Muscle layer of colon (tissue), 2 donors: ENCODE measurements around the gene BCL7C.

ENCODE experiments used
- H3K27ac ChIP-seq: one replicate; pipeline ENCODE4 v1.7.0; 2013; ENCODE audit warnings: low read depth, mild to moderate bottlenecking, low read length, moderate library complexity
- H3K27me3 ChIP-seq, 2 donors: one replicate each; pipeline ENCODE4 v1.7.0; 2013; ENCODE audit warnings: low read length in 2 of 2, mild to moderate bottlenecking in 2 of 2; ENCODE audit not compliant: insufficient read depth in 2 of 2, control insufficient read depth in 1 of 2
- H3K36me3 ChIP-seq: one replicate; pipeline ENCODE4 v1.7.0; 2013; ENCODE audit warnings: mild to moderate bottlenecking, low read length; ENCODE audit not compliant: insufficient read depth
- H3K4me1 ChIP-seq: one replicate; pipeline ENCODE4 v1.7.0; 2013; ENCODE audit warnings: mild to moderate bottlenecking, low read length; ENCODE audit not compliant: insufficient read depth
- H3K4me3 ChIP-seq, 2 donors: one replicate each; pipeline ENCODE4 v1.7.0; 2013; ENCODE audit warnings: low read length in 2 of 2, low read depth in 1 of 2, mild to moderate bottlenecking in 1 of 2, moderate library complexity in 1 of 2
- H3K9ac ChIP-seq: one replicate; pipeline ENCODE4 v1.7.0; 2013; ENCODE audit warnings: low read length
- H3K9me3 ChIP-seq: one replicate; pipeline ENCODE4 v1.7.0; 2013; ENCODE audit warnings: mild to moderate bottlenecking, low read length
- donor health status: abdominal sarcoma.
- donor health status: Adenocarcinoma of cecum.

Gene BCL7C

DNA sequence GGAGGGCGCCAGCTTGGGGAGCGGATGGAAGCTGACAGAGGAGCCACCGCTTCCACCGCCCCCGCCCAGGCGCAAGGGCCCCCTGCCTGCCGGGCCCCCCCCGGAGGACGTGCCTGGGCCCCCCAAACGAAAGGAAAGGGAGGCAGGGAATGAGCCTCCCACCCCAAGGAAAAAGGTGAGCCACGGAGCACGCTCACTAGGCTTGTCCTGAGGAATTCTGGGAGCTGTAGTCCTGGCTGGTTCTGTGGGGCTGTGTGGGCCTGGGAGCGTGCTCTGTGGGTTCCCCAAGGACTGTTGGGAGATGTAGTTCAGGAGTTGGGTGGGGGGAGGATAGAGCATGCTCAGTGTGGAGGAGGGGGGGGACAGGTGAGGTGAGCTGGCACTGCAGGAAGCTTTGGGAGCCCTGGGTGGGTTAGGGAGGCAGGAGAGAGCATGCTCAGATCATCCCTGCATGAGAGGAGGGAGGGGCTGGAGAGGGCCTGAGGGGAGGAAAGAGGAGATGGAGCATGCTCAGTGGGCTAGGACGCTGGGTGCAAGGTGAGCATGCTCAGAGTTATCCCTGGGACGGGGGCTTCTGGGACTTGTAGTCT is 34.0 kb upstream of the BCL7C start:
- Histone ChIP-seq H3K27ac (no peak overlapping the region), H3K36me3 (peaks cover 10% of the 10 kb centered on the region), H3K27me3 (no peaks in the 10 kb centered on the region)

DNA sequence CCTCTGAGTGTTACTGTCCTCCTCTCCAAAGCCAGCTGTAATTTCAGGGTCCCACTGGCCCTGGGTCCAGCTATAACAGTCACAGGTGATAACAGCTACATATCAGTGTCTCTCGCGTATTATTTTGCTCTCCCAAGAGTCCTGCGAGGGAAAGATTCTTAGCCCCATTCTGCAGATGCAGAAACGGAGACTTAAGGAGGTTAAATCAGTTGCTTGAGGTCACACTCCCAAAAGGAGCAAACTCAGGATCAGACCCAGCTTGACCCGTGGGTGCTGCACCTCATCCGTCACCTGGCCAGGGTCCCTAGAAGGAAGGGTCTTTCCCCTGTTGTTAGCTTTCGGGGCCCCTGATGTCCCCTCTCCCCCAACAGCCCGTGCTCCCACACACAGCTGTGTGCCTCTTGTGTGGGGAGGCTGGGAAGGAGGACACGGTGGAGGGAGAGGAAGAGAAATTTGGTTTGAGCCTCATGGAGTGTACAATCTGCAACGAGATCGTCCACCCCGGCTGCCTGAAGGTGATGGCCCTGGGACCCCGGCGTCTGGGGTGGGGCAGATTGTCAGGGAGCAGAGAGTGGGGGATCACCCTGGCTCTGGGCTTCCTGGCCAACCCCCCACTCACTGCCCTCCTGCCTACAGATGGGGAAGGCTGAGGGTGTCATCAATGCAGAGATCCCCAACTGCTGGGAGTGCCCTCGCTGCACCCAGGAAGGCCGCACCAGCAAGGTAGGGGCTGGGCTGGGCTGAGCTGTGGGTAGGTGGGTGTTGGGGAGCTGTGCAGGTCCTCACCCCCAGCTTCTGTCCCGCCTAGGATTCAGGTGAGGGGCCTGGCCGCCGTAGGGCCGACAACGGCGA is 33.3 kb upstream of the BCL7C start:
- no peak overlapping the region for H3K9ac ChIP-seq
- peaks cover 10% of the 10 kb centered on the region for H3K36me3 ChIP-seq
- no peaks in the 10 kb centered on the region for H3K27me3 ChIP-seq
- peak overlapping the region in 1 of 2 donors; percentile 7 for H3K4me3 ChIP-seq
- H3K27ac ChIP-seq, result no peak overlapping the region
- peaks cover 9% of the 10 kb centered on the region for H3K4me1 ChIP-seq
- H3K9me3 ChIP-seq, result no peaks in the 10 kb centered on the region

More for the DNA sequence above, 34.0 kb upstream of the BCL7C start:
- Histone ChIP-seq H3K4me1 (peaks cover 9% of the 10 kb centered on the region), H3K9me3 (no peaks in the 10 kb centered on the region), H3K9ac (no peak overlapping the region), H3K4me3 (peak overlapping the region in 1 of 2 donors; percentile 7)

DNA sequence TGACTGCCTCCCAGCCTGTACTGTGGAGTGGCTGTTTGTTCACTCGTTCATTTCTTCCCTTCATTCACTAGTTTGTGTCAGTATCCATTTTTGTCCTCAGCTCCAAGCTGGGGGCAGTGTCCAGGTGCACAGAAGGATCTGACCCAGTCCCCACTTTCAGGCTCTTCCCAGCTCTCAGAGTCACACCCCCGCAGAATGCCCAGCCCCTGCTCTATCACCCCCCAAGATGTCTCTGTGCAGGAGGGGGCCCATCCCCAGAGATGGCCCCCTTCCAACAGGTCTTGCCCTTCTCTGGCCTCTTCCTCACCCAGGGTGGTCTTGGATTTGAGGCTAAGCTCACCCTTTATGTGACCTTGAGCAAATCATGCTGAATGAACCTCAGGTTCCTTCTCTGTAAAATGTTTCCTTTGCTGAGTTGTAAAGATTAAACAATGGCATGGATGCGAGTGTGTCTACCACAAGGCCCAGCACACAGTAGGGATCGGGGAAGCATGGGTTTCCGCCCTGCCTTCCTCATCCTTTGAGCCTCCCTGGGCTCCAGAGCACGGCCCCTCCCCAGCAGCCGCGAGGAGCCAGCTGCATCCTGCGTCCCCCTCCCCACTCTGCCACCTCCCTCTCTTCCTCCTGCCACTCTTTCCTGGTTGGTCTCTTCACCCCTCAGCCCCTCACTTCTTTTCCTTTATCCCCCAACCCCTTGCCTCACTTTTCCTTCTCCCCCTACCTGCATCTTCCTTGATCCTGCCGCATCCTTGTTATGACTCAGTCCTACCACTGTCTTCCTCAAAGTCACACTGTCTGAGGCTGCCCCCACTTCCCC is 32.3 kb upstream of the BCL7C start:
- no peak overlapping the region for H3K27ac ChIP-seq

DNA sequence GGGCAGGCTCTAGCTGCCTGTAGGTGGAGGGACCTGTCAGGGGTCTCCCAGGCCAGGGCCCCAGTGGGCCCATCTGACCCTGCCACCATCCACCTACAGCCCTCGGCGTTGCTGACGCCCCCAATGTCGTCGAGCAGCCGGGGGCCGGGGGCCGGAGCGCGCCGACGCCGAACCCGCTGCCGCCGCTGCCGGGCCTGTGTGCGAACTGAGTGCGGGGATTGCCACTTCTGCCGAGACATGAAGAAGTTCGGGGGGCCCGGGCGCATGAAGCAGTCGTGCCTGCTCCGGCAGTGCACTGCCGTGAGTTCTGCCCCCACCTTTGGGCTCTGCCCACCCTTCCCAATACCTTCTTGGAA is 31.7 kb upstream of the BCL7C start:
- Histone ChIP-seq H3K4me3 (no peak overlapping the region), H3K27me3 (no peaks in the 10 kb centered on the region), H3K27ac (no peak overlapping the region), H3K9me3 (no peaks in the 10 kb centered on the region), H3K9ac (no peak overlapping the region), H3K4me1 (peaks cover 21% of the 10 kb centered on the region), H3K36me3 (peaks cover 2% of the 10 kb centered on the region)

More for the DNA sequence above, 32.3 kb upstream of the BCL7C start:
- H3K27me3 ChIP-seq, result no peaks in the 10 kb centered on the region
- H3K36me3 ChIP-seq, result peaks cover 8% of the 10 kb centered on the region
- peaks cover 16% of the 10 kb centered on the region for H3K4me1 ChIP-seq
- H3K4me3 ChIP-seq, result no peak overlapping the region
- H3K9ac ChIP-seq, result no peak overlapping the region
- H3K9me3 ChIP-seq, result no peaks in the 10 kb centered on the region

DNA sequence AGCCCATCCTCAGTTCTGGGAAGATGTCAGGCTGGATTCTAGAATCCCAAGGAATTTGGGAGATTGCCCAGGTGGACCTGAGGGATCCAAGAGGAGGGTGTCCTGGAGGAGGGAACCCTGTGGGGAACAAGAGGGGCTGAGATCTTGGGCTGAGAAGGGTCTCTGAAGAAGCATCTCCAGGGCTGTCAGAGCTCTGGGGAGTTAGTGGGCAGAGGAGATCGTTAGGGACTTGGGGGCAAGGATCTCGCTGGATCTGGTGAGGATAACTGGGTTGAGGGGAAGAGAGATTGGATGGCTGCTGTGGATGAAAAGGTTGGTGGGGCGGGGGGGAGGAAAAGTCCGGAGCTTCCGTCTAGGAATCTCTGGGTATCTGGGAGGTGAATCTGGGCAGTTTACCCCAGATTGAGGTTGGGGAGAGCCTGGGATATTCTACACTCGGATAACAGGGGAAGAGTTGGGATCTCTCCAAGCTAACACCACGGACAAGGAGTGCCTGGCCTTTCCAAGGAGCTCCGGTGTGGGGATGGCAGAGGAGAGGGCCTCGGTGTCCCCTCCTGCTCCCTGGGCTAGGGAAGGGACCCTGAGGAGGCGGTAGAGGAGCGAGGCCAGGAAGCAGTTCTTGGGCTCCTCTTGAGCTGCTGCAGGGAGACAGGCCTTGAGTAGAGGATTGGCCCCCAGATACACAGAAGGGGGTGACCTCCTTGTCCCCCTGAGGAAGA is 31.2 kb upstream of the BCL7C start:
- H3K9me3 ChIP-seq, result no peaks in the 10 kb centered on the region
- H3K36me3 ChIP-seq, result no peaks in the 10 kb centered on the region
- no peaks in the 10 kb centered on the region for H3K27me3 ChIP-seq
- peaks cover 21% of the 10 kb centered on the region for H3K4me1 ChIP-seq
- H3K9ac ChIP-seq, result no peak overlapping the region
- H3K27ac ChIP-seq, result peak overlapping the region; percentile 77
- H3K4me3 ChIP-seq, result peak overlapping the region; percentile 43 to 77

DNA sequence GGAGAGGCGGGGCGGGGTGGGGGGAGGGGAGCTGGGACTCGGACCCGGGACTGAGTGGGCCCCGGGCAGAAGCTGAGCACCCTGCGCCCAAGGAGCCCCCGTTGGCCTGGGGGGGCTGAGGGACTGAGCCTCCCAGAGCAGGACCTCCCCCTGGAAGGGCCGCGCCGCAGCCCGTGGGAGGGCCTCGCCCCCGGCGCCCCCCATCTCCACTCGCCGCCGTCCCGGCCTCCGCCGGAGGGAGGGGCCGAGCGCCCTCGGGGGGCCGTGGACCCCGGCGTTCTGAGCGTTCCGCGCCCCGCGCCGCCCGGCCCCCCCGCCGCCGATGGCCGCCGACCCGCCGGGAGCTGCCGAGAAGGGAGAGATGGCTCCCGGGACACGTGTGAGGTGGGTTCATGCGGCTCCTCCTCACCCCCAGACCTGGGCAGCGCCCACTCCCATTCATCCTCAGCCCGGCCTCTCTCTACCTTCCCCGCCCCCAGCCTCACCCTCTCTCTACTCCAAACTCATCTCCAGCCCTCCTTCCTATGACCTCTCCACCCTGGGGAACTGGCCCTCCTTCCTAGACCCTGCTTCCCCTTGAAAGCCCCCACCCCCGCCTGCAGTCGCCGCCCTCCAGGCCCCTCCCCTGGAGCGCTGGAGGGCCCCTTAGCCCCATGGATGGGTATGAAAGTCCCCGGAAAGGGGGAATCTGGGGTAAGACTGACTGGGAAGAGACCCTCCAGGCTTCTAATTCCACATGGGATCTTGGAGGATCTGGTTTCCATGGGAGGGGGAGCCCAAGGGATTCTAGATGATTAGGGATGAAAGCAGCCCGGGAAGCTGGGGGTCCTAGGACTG is 30.4 kb upstream of the BCL7C start:
- Histone ChIP-seq H3K4me1 (peaks cover 21% of the 10 kb centered on the region), H3K9ac (no peak overlapping the region), H3K27ac (peak overlapping the region; percentile 77)

DNA sequence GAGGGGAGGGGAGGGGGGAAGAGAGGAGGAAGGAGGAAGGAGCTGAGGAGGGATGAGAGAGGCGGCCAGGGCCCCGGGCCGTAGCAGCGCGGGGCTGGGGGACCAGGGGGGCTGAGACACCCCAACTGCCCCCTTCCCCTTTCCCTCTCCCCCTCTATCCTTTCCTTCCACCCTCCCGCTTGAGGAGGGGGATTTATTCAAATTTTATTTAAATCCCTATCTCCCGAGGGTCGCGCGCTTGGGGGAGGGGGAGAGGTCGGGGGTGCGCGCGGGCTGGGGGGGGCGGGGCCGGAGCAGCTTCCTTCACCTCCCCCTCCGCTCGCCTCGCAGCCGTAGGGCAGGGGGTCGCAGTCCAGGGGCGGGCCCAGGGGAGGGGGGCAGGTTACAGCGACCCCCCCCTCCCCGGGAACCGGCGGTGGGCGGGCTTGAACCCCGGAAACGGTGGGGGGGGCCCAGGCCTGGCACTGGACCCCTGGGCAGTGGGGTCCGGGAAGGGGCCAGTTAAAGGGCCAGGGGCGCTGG is 29.7 kb upstream of the BCL7C start, which contains the start of gene FBXL19:
Gene FBXL19 (plus strand): TSS at position 19 of the 522 bp plus-strand sequence. CDS start 2,183 bp downstream, outside the sequence.
- peak within 1 kb of the TSS; percentile 82 for H3K27ac ChIP-seq
- peaks cover 21% of the 10 kb centered on the region for H3K4me1 ChIP-seq
- H3K4me3 ChIP-seq, result peak within 1 kb of the TSS; percentile 77 to 83
- H3K27me3 ChIP-seq, result no peaks in the 10 kb centered on the region
- H3K9me3 ChIP-seq, result no peaks in the 10 kb centered on the region
- H3K36me3 ChIP-seq, result no peaks in the 10 kb centered on the region
- peak within 1 kb of the TSS; percentile 35 for H3K9ac ChIP-seq

More for the DNA sequence above, 30.4 kb upstream of the BCL7C start:
- Histone ChIP-seq H3K27me3 (no peaks in the 10 kb centered on the region), H3K4me3 (peak overlapping the region; percentile 43 to 77), H3K9me3 (no peaks in the 10 kb centered on the region), H3K36me3 (no peaks in the 10 kb centered on the region)

DNA sequence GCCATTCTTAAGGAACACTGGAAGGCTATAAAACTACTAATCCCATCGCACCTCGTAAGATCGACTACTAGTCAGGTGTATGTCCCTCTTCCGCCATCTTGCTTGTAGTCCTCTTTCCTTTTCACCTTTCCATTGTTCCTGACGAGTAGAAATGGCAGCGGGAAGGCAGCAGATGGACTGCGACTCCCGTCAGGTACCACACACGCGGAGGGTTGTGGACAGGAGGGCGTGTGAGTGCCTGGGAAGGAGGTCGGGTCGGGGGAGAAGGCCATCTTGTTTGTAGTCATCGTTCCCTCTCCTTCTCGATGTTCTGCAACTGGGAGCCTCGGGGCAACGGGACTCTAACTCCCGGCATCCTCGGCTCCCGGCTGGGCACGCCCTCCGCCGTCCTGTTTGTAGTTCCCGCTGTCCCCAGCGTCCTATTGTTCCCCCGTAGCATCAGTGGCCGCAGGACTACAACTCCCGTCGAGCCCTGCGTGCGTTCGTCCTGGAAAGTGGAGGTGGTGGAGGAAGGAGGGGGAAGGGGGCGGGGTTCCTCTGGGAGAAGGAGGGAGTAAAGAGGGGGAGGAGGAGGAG is 29.2 kb upstream of the BCL7C start:
- peak overlapping the region; percentile 77 for H3K27ac ChIP-seq
- H3K4me1 ChIP-seq, result peaks cover 21% of the 10 kb centered on the region
- no peaks in the 10 kb centered on the region for H3K36me3 ChIP-seq
- no peaks in the 10 kb centered on the region for H3K9me3 ChIP-seq
- no peaks in the 10 kb centered on the region for H3K27me3 ChIP-seq
- H3K4me3 ChIP-seq, result peak overlapping the region; percentile 77 to 81
- H3K9ac ChIP-seq, result peak overlapping the region; percentile 35

DNA sequence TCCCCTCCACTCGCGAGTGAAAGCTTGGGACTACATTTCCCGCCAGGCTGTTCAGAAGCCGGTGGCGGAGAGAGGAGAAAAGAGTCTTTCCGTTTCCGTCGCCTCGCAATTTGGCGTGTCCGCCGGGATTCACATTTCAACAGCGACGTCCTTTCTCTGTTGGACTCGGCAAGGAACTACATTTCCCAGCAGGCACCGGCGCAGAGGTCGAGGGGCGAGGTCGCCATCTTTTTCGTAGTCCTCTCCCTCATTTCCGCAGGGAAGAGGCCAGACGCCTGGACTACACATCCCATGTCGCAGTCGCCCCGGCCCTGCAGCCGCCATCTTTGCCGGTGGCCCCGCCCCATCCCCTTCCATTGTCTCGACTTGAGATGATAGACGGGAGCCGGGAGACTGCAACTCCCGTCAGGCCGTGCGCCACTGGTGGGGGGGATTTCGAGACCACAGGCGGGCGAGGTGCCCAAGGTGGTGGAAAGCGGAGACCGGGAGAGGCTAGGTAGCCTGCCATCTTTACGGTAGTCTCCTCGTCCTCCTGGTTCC is 28.6 kb upstream of the BCL7C start:
- H3K36me3 ChIP-seq, result no peaks in the 10 kb centered on the region
- H3K4me3 ChIP-seq, result peak overlapping the region; percentile 58 to 83
- H3K4me1 ChIP-seq, result peaks cover 21% of the 10 kb centered on the region
- H3K27me3 ChIP-seq, result no peaks in the 10 kb centered on the region
- peak overlapping the region; percentile 35 for H3K9ac ChIP-seq
- peak overlapping the region; percentile 82 for H3K27ac ChIP-seq
- no peaks in the 10 kb centered on the region for H3K9me3 ChIP-seq
